Lower leg skin (tissue), 4 donors: ENCODE data around the gene CCDC175. TPM values are rescaled to one million over a fixed set of nuclear protein-coding genes. Genes with fewer than 3 reads are reported as not detected.

Experiments used
- DNase-seq, 2 donors: peaks; one replicate each; pipeline ENCODE4 v3.0.0-alpha.2; 2019; ENCODE audit warnings: low spot score in 2 of 2
- H3K4me3 ChIP-seq: fragments of 200-600 bp; sonication (generic); 2 replicates; pipeline ENCODE4 v1.5.1; 2017; ENCODE audit warnings: mild to moderate bottlenecking, low read depth; ENCODE audit not compliant: poor library complexity, severe bottlenecking
- CTCF ChIP-seq, 3 donors: fragments of 450-650 bp; IDR thresholded peaks; one replicate each; pipeline ENCODE4 v1.5.1; 2016; ENCODE audit warnings: antibody characterized with exemption in 3 of 3, mild to moderate bottlenecking in 3 of 3, moderate library complexity in 2 of 3
- POLR2A ChIP-seq, 2 donors: fragments of 450-650 bp; IDR thresholded peaks; one replicate each; pipeline ENCODE4 v1.6.1; 2016 to 2017; ENCODE audit warnings: antibody characterized with exemption in 2 of 2, mild to moderate bottlenecking in 1 of 2, moderate library complexity in 1 of 2
- WGBS, 2 donors: methylation state at CpG; one replicate each; pipeline ENCODE4 v1.1.5; 2018; 5-methylcytosine and 5-hydroxymethylcytosine counted together
- intact Hi-C: fragments of 100-400 bp; cut with DNase I; formaldehyde crosslinking; loops from one replicate; pipeline ENCODE4 v1.15.0; 2023; ENCODE audit warnings: low total_unique reads
- total RNA-seq, 4 donors: library from RNA; depleted of rRNA; stranded (reverse); fragments of >200 nt; gene quantifications; one replicate each; pipeline ENCODE4 v1.1.0, GENCODE V29; 2016

Gene CCDC175
- total RNA-seq, 4 donors from 2014 or later: not detected

GRCh38 chr14:59481407-59481806 lies 95.2 kb downstream of the CCDC175 start:
- intact Hi-C loops: no loop called here
- 95% methylated on average over 2 of the region's 2 CpGs for WGBS, 2 donors

GRCh38 chr14:59480166-59480565 lies 96.4 kb downstream of the CCDC175 start:
- 30 to 40% methylated on average over 1 of the region's 1 CpG for WGBS, 2 donors
- TF ChIP-seq CTCF (IDR thresholded peaks at IDR 0.05) (no peak), POLR2A (IDR thresholded peaks at IDR 0.05) (no peak)
- no peak for DNase-seq
- H3K4me3 ChIP-seq: no peak overlapping the region
- intact Hi-C loops: no loop called here

More at GRCh38 chr14:59481407-59481806, 95.2 kb downstream of the CCDC175 start:
- TF ChIP-seq CTCF (IDR thresholded peaks at IDR 0.05) (no peak), POLR2A (IDR thresholded peaks at IDR 0.05) (no peak)
- no peak for DNase-seq
- H3K4me3 ChIP-seq: no peak overlapping the region

- H3K4me3 ChIP-seq: no peak overlapping the region
- TF ChIP-seq CTCF (IDR thresholded peaks at IDR 0.05): no peak
- TF ChIP-seq POLR2A (IDR thresholded peaks at IDR 0.05): no peak
- intact Hi-C loops: no loop called here
- 95 to 96% methylated on average over 3 of the region's 3 CpGs for WGBS, 2 donors
- DNase-seq: no peak
These were observed 98.1 kb downstream of the CCDC175 start for GRCh38 chr14:59478540-59478939.

GRCh38 chr14:59475709-59476108 lies 100.9 kb downstream of the CCDC175 start:
- H3K4me3 ChIP-seq: no peak overlapping the region
- DNase-seq: no peak
- intact Hi-C loops: no loop called here
- no peak for TF ChIP-seq CTCF (IDR thresholded peaks at IDR 0.05)
- WGBS, 2 donors: 85 to 87% methylated on average over 1 of the region's 1 CpG

GRCh38 chr14:59474172-59474571 lies 102.4 kb downstream of the CCDC175 start:
- H3K4me3 ChIP-seq: no peak overlapping the region
- TF ChIP-seq CTCF (IDR thresholded peaks at IDR 0.05): no peak
- no peak for TF ChIP-seq POLR2A (IDR thresholded peaks at IDR 0.05)
- intact Hi-C loops: no loop called here
- DNase-seq: no peak
- 38 to 77% methylated on average over 1 of the region's 1 CpG for WGBS, 2 donors
